ENCODE data around the gene PRAME.

DNA sequence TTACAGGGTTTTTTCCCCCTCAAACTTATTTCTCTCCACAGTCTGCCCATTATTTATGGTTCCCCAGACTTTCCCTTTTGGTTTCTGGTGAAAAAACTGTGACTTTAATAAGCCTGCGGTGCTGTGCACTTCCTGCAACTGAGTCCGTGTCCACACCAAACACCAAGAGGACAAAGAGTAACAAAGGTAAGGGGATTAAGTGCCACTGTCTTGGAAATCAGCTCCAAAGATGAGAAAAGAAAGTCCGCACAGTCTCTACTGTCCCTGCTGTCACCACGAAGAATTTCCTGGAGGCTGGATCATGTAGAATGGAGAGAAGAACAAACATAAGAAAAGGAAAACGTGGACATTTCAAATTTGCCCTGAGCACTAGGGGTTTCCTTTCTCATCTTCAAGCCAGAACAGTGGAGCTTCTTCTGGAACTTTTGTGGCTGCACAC, 17.9 kb upstream of the PRAME start:
- TF ChIP-seq EZH2 (IDR thresholded peaks at IDR 0.05; ENCODE audit: insufficient read depth, poor library complexity, severe bottlenecking) = no peak
- TF ChIP-seq EZH2phosphoT487 (IDR thresholded peaks at IDR 0.05; ENCODE audit: insufficient read depth, low read depth) = no peak
